GM03348 (cell line): ENCODE data around the gene PSTPIP2.
"Not testable (repeated sequence)": the region's sequence is repeated elsewhere in the genome, so short reads cannot be mapped to it uniquely, and the experiment has no call there.

Source experiments
- DNase-seq: peaks from one replicate; pipeline ENCODE4 v3.0.0; 2012; ENCODE audit warnings: low spot score

PSTPIP2 gene

GRCh38 chr18:46069524-46069923 is 2.5 kb downstream of the PSTPIP2 start:
- no peak for DNase-seq

- no peak for DNase-seq
Observed at GRCh38 chr18:46068763-46069162, 3.3 kb downstream of the PSTPIP2 start.

- no peak for DNase-seq
Observed at GRCh38 chr18:46067438-46068007, 4.5 kb downstream of the PSTPIP2 start.

DNA sequence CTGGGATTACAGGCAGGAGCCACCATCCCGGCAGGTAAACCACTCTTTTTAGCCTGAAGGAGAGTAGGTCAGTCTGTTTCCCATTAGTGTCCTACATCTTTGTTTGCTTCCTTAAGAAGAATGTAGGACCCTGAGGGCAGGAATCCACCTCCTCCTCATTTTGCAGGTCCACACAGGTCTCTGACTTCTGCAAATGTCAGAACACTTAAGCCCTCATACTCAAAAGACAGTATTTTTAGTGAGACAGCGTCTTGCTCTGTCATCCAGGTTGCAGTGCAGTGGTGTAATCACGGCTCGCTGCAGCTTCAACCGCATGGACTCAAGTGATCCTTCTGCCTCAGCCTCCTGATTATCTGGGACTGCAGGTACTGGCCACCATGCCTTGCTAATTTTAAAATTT is 9.3 kb downstream of the PSTPIP2 start:
- no peak for DNase-seq

- DNase-seq = no peak
Observed at GRCh38 chr18:46061796-46062195, 10.3 kb downstream of the PSTPIP2 start.

DNA sequence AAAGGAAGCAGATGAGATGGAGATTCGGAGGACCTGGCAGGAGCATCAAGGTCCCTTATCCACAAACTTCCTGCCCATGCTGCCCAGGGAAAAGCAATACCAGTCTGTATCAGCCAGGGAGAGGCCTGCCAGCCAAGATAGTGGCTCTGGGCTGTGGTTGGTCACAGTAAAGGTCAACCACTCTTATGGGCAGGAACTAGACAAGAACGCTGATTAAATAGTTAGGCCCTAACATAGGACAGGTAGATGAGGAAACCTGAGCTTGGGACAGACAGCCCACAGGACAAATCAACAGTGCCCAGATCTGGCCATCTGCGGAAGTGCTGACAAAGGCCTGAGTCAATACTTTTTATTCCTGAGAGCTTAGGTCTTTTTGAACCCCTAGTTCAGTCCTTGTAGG is 10.7 kb downstream of the PSTPIP2 start:
- DNase-seq = no peak

DNA sequence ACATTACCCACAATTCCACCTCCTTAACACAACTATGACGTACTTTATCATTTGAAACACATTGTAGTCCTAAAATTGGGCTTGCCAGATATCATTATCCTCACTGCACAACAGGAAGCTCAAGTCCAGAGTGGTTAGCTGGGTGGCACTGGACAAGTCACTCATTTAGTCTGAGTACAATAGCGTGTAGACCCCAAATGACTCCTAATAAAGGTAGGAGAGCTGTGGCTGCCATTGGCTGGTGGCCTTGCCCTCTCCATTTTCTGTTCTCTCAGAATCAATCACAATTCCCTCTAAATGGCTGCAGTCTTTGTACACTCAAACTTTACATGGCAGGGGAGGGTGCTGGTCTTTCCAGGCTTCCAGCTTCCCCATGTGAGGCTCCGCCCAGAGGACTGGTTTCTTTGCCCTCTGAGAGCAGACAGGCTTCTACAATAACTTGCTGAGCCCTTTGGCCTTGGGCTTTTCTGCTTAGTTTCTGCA is 11.7 kb downstream of the PSTPIP2 start:
- no peak for DNase-seq

GRCh38 chr18:46055838-46056230 is 16.2 kb downstream of the PSTPIP2 start:
- no peak for DNase-seq

DNA sequence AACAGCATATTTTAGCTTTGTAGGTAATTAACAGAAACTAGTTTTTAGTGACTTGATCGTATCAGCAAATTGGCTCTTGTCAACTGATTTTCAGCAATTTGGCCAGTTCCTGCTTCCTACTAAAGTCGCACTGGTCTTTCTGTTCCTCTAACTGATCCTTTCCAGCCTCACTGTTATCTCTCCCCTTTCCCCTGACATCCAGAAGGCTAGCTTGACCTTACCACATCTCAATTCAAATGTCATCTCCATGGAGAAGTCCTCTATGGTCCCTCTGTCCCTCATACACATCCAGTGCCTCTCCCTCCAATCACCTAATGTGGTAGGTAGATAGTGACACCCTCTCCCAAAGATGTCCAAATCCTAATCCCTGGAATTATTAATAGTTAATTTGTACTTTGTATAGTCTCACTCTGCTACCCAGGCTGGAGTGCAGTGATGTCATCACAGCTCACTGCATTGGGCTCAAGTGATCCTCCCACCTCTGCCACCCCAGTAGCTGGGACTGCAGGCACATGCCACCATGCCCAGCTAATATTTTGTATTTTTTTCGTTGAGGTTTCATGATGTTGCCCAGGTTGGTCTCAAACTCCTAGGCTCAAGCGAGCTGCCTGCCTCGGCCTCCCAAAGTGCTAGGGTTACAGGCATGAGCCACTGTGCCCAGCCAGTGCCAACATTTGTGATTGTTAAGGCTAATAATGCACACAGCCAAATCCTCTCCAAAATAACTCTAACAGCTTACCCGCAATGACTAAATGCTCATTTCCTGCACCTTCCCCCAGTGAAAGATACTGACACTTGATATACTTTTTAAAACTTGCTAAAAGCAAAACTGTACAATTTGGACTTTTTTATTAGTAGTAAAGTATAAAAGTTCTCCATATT is 16.9 kb downstream of the PSTPIP2 start:
- no peak for DNase-seq

GRCh38 chr18:46053368-46054095 is 18.5 kb downstream of the PSTPIP2 start:
- DNase-seq = peak; percentile 40

GRCh38 chr18:46051731-46052461 is 20.2 kb downstream of the PSTPIP2 start:
- peak; percentile 63 for DNase-seq

- DNase-seq = no peak
Observed at GRCh38 chr18:46050268-46050667, 21.8 kb downstream of the PSTPIP2 start.

DNA sequence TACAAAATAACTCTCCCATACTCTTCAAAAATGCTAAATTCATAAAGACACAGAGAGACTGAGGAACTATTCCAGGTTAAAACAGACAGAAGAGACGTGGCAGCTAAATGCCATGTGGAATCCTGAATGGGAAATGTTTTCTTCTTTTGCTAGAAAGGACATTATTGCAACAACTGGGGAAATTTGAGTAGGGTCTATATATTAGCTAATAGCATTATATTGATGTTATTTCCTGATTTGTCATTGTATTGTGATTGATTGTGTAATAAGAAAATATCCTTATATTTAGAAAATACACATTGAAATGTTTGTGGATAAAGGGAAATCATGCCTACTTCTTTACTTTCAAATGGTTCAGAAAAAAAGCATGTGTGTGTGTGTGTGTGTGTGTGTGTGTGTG is 23.4 kb downstream of the PSTPIP2 start:
- no peak for DNase-seq

GRCh38 chr18:46047369-46047768 is 24.7 kb downstream of the PSTPIP2 start:
- DNase-seq = not testable (repeated sequence)

DNA sequence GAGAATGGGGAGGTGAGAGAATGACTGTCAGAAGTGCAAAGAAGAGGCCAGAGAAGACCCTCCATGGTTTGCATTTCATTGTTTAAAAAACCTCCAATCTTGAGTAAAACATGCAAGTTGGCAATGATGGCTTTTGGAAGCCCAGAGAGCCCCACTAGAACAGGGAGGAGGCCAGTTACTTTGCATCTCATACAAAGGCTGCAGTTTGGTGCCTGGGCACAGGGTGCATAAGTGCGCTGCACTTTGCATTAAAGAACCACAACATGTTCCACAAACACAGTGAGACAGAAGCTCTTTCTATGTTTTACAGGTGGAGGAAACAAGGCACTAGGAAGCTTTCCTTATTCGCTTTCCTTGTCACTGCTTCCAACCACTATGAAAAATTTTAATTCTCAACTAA is 25.4 kb downstream of the PSTPIP2 start:
- no peak for DNase-seq

DNA sequence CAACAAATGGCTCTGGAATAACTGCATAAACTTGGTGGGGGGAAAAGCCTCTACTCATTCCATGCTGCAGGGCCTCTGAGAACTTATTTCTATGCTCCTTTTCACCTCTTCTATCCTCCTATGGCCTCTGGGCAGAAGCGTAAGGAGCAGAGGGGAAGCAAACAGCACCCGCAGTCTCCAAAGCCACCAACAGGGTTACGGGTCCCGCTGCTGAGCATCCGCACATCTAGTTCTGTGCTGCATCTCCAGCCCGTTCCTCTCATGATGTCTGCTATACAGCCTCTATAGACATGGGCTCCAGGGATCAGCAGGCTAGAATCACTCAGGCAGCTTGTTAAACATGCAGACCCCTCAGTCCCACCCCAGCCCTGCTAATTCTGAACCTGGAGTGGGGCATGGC is 25.9 kb downstream of the PSTPIP2 start:
- no peak for DNase-seq

DNA sequence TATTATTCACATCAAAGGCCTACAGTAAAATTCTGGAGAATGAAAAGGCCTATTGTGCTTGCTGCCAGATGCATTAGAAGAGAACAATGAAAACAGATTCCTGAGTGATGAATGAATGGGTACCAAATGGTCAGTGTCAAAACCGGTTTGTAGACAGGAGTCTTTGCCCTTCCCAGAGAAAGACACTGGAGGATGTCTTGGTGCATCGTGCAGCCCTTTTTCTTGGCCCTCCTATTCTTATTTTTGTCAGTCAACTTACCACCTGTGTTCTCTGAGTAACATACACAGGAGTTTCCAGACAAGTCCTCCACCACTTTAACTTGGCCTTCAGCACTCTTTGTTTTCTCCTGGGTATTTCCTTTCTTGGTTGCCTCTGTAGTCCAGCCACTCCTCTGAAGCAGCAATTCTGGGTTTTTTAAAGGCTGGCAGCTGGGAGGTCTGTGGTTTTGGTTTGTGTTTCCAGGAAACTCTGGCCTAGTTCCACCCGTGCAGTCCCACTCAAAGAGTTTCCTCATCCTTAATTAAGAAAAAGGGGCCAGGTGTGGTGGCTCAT is 29.4 kb downstream of the PSTPIP2 start:
- DNase-seq = peak; percentile 52

GRCh38 chr18:46040747-46041104 is 31.3 kb downstream of the PSTPIP2 start:
- DNase-seq = no peak

DNA sequence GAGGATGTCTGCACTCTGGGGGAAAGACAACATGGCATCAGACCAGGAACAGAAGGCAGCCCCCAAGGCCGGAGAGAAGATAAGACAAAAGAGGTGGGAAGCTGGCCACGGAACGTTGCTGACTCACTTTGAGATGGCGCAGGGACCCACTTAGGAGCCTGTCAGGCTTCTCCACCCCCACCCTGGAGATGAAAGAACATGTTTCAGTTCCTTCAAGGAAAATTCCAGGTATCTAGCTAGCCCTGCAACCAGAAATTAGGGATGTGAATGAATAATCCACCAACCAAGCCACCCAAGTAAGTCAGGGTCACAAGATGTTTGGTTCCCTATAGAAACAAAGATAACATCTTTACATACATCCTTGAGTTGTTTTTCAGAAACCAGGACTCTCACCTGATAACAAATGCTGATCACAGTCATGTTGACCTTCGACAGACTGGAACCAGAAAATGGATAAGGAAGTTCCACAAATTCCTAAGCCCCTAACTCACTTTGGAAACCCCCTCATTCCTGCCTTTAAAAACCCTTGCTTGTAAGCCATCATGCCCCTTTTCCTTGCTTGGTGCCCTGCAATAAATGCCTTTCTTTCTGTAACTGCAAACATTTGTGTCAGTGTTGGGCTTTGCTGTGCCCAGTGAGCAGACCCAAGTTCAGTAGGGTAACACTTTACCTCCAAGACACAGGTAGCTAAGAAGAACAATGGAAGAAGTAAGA is 31.9 kb downstream of the PSTPIP2 start:
- DNase-seq = no peak

DNA sequence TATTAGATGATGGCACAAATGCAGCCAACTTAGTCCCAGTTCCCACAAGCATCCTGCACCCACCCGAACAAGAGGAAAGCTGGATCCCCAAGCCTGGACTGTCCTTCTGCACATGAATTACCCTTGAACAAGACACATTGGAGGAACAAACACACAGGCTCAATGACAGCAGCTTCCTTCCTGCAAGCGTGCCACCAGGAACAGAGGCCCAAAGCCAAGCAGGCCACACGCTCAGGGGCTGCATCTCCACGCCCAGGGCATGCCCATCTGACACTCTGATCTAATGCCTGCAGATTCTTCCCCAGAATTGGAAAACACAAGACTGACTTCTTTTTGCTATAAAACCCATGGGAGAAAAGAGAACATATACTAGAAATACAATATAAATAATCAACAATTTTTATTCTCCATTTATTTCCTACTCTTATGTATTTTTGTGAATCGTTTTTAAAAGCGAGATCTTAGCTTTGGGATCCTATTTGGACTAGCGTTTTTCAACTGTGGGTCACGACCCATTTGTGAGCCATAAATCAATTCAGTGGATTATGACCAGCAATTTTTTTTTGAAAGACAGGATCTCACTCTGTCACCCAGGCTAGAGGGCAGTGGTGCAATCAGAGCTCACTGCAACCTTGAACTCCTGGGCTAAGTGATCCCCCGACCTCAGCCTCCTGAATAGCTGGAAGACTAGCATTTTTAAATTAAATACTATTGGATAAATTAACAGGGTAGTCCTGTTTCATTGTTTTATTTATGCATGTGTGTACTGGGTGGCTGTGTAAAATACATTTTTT is 34.4 kb downstream of the PSTPIP2 start:
- DNase-seq = no peak
